IMR-90 (cell line): ENCODE measurements around the gene CNTFR.

Experiments
- CTCF ChIP-seq: conservative IDR thresholded peaks from 2 replicates; pipeline ENCODE4 v1.5.1; 2012; ENCODE audit warnings: mild to moderate bottlenecking, low read depth, low read length, improper control_type of control experiment
- POLR2A ChIP-seq: IDR thresholded peaks from 2 replicates; pipeline ENCODE4 v1.6.1; 2012; ENCODE audit warnings: mild to moderate bottlenecking, low read depth, low read length
- RAD21 ChIP-seq: IDR thresholded peaks from 2 replicates; pipeline ENCODE4 v1.6.1; 2012; ENCODE audit warnings: low read length, improper control_type of control experiment
- SMC3 ChIP-seq: fragments of 150-350 bp; IDR thresholded peaks from 2 replicates; pipeline ENCODE4 v1.6.1; 2016; ENCODE audit warnings: low read depth, mild to moderate bottlenecking, antibody characterized with exemption, low read length, moderate library complexity
- USF2 ChIP-seq: fragments of 150-350 bp; IDR thresholded peaks from 2 replicates; pipeline ENCODE4 v1.6.1; 2017; ENCODE audit warnings: mild to moderate bottlenecking, antibody characterized with exemption, low read length, low read depth

- TF ChIP-seq CTCF (no peak), USF2 (no peak), POLR2A (no peak), SMC3 (no peak), RAD21 (no peak)
Measured at GRCh38 chr9:34575862-34576596, 13.5 kb downstream of the CNTFR start.
